Breast epithelium (tissue), 4 donors: ENCODE measurements around the gene MAP7. TPM values are rescaled to one million over a fixed set of nuclear protein-coding genes. Genes with fewer than 3 reads are reported as not detected.
A peak's percentile ranks its signal among the peaks of the same experiment; 100 is the strongest.

Source experiments
- DNase-seq, 2 donors: peaks; one replicate each; pipeline ENCODE4 v3.0.0-alpha.2; 2019; ENCODE audit warnings: low spot score in 2 of 2
- H3K27ac ChIP-seq, 2 donors: fragments of 200-600 bp; sonication (generic) in 1 of 2; one replicate each; pipeline ENCODE4 v1.5.1; 2016 to 2019; ENCODE audit warnings: mild to moderate bottlenecking in 1 of 2
- H3K27me3 ChIP-seq, 2 donors: fragments of 200-600 bp; sonication (generic) in 1 of 2; one replicate each; pipeline versions ENCODE4 v1.5.1 to v1.6.0; 2017 to 2019; ENCODE audit warnings: control low read depth in 1 of 2, mild to moderate bottlenecking in 1 of 2
- H3K36me3 ChIP-seq: fragments of 200-600 bp; one replicate; pipeline ENCODE4 v1.5.1; 2019
- H3K4me1 ChIP-seq, 2 donors: fragments of 200-600 bp; sonication (generic); one replicate each; pipeline ENCODE4 v1.5.1; 2016 to 2019; ENCODE audit warnings: control low read depth in 1 of 2
- H3K4me3 ChIP-seq, 3 donors: fragments of 200-600 bp; sonication (generic); 1 replicate in 2 of 3; 2 replicates in 1 of 3; pipeline ENCODE4 v1.5.1; 2016 to 2019; ENCODE audit warnings: mild to moderate bottlenecking in 3 of 3, moderate library complexity in 2 of 3
- H3K9me3 ChIP-seq, 2 donors: fragments of 200-600 bp; sonication (generic) in 1 of 2; one replicate each; pipeline ENCODE4 v1.5.1; 2016 to 2019; ENCODE audit warnings: control low read depth in 1 of 2
- CTCF ChIP-seq, 3 donors: fragments of 450-650 bp; IDR thresholded peaks; one replicate each; pipeline ENCODE4 v1.5.1; 2016 to 2017; ENCODE audit warnings: antibody characterized with exemption in 3 of 3, mild to moderate bottlenecking in 3 of 3, moderate library complexity in 3 of 3
- POLR2A ChIP-seq: fragments of 450-650 bp; IDR thresholded peaks from one replicate; pipeline ENCODE4 v1.6.1; 2016; ENCODE audit warnings: antibody characterized with exemption, mild to moderate bottlenecking, moderate library complexity
- POLR2AphosphoS5 ChIP-seq, 3 donors: sonication (generic); formaldehyde crosslinking; IDR thresholded peaks; one replicate each; pipeline ENCODE4 v1.6.1; 2017; ENCODE audit warnings: antibody characterized with exemption in 3 of 3
- intact Hi-C: fragments of 100-400 bp; cut with DNase I; formaldehyde crosslinking; loops from one replicate; pipeline ENCODE4 v1.15.1; 2023; ENCODE audit warnings: low total_unique reads
- total RNA-seq, 3 donors: library from RNA; depleted of rRNA; stranded (reverse); fragments of >200 nt; gene quantifications; one replicate each; pipeline ENCODE4 v1.1.0, GENCODE V29; 2016

The MAP7 gene
- total RNA-seq, 3 donors from 2014 or later: 14.2 to 42.4 (median 16.4) TPM

GRCh38 chr6:136411025-136411325, 139.2 kb downstream of the MAP7 start:
- Histone ChIP-seq H3K36me3 (no peaks in the 10 kb centered on the region), H3K27ac (no peak overlapping the region), H3K4me1 (no peaks in the 10 kb centered on the region), H3K27me3 (no peaks in the 10 kb centered on the region), H3K4me3 (no peak overlapping the region), H3K9me3 (no peaks in the 10 kb centered on the region)
- DNase-seq: no peak
- intact Hi-C loops: loop anchor here (2.0 kb wide), 1 partner anchor 16 kb away; no protein-coding TSS in a partner anchor
- TF ChIP-seq CTCF (IDR thresholded peaks at IDR 0.05) (no peak), POLR2A (no peak), POLR2AphosphoS5 (IDR thresholded peaks at IDR 0.05) (no peak)

GRCh38 chr6:136410201-136411024, 139.8 kb downstream of the MAP7 start:
- TF ChIP-seq POLR2AphosphoS5 (IDR thresholded peaks at IDR 0.05): no peak
- no peak for TF ChIP-seq CTCF (IDR thresholded peaks at IDR 0.05)
- no peak for TF ChIP-seq POLR2A
- DNase-seq: no peak
- Histone ChIP-seq H3K27ac (peak overlapping the region in 1 of 2 donors; percentile 19), H3K4me3 (no peak overlapping the region), H3K4me1 (no peaks in the 10 kb centered on the region), H3K36me3 (no peaks in the 10 kb centered on the region), H3K9me3 (no peaks in the 10 kb centered on the region), H3K27me3 (no peaks in the 10 kb centered on the region)
- intact Hi-C loops: loop anchor here (2.0 kb wide), 1 partner anchor 16 kb away; no protein-coding TSS in a partner anchor

GRCh38 chr6:136409597-136409996, 140.6 kb downstream of the MAP7 start:
- Histone ChIP-seq H3K4me3 (no peak overlapping the region), H3K27ac (peak overlapping the region in 1 of 2 donors; percentile 19), H3K36me3 (no peaks in the 10 kb centered on the region), H3K4me1 (no peaks in the 10 kb centered on the region), H3K9me3 (no peaks in the 10 kb centered on the region), H3K27me3 (no peaks in the 10 kb centered on the region)
- no peak for DNase-seq
- intact Hi-C loops: no loop called here
- TF ChIP-seq CTCF (IDR thresholded peaks at IDR 0.05) (no peak), POLR2AphosphoS5 (IDR thresholded peaks at IDR 0.05) (no peak), POLR2A (no peak)

GRCh38 chr6:136408204-136408603, 142.0 kb downstream of the MAP7 start:
- TF ChIP-seq POLR2A (no peak), CTCF (IDR thresholded peaks at IDR 0.05) (no peak), POLR2AphosphoS5 (IDR thresholded peaks at IDR 0.05) (no peak)
- Histone ChIP-seq H3K4me3 (no peak overlapping the region), H3K27me3 (no peaks in the 10 kb centered on the region), H3K36me3 (no peaks in the 10 kb centered on the region), H3K4me1 (peaks cover 0 to 6% of the 10 kb centered on the region in 2 donors), H3K9me3 (no peaks in the 10 kb centered on the region), H3K27ac (peak overlapping the region in 1 of 2 donors; percentile 57)
- no peak for DNase-seq
- intact Hi-C loops: no loop called here

GRCh38 chr6:136405420-136406029, 144.7 kb downstream of the MAP7 start:
- H3K4me3 ChIP-seq: no peak overlapping the region

More at GRCh38 chr6:136405420-136406029, 144.7 kb downstream of the MAP7 start:
- Histone ChIP-seq H3K27ac (peak overlapping the region in 1 of 2 donors; percentile 80), H3K9me3 (no peaks in the 10 kb centered on the region), H3K27me3 (no peaks in the 10 kb centered on the region), H3K4me1 (peaks cover 0 to 6% of the 10 kb centered on the region in 2 donors), H3K36me3 (no peaks in the 10 kb centered on the region)
- intact Hi-C loops: no loop called here
- no peak for DNase-seq
- no peak for TF ChIP-seq CTCF (IDR thresholded peaks at IDR 0.05)
- no peak for TF ChIP-seq POLR2A
- TF ChIP-seq POLR2AphosphoS5 (IDR thresholded peaks at IDR 0.05): no peak
